T-helper 1 cell treated with Interleukin-12 subunit alpha and Interleukin-12 subunit beta and Interleukin-4 antibody, amounts not matched to agents 30 μg/mL and 1 μg/mL, for 36 hours (primary cell): ENCODE measurements around the gene BMPR2.
"Not testable (repeated sequence)": the region's sequence is repeated elsewhere in the genome, so short reads cannot be mapped to it uniquely, and the experiment has no call there.

Source experiments
- H3K27ac Mint-ChIP-seq: one replicate; pipeline ENCODE4 v1.8.0; 2021; ENCODE audit warnings: mild to moderate bottlenecking, mixed read lengths
- H3K27me3 Mint-ChIP-seq: one replicate; pipeline ENCODE4 v1.8.0; 2021; ENCODE audit warnings: low read depth, mixed read lengths
- H3K36me3 Mint-ChIP-seq: one replicate; pipeline ENCODE4 v1.8.0; 2021; ENCODE audit warnings: low read depth, mixed read lengths
- H3K4me1 Mint-ChIP-seq: one replicate; pipeline ENCODE4 v1.8.0; 2021; ENCODE audit warnings: low read depth, mixed read lengths
- H3K4me3 Mint-ChIP-seq: one replicate; pipeline ENCODE4 v1.8.0; 2021; ENCODE audit warnings: mild to moderate bottlenecking, moderate library complexity, mixed read lengths
- H3K9me3 Mint-ChIP-seq: one replicate; pipeline ENCODE4 v1.8.0; 2021; ENCODE audit warnings: mixed read lengths

Gene BMPR2

GRCh38 chr2:202411097-202411496 is 35.0 kb downstream of the BMPR2 start:
- Mint-ChIP-seq H3K4me1 (no peaks in the 10 kb centered on the region), H3K36me3 (no peaks in the 10 kb centered on the region), H3K9me3 (no peaks in the 10 kb centered on the region), H3K4me3 (no peak overlapping the region), H3K27me3 (no peaks in the 10 kb centered on the region), H3K27ac (no peak overlapping the region)

GRCh38 chr2:202418027-202418426 is 41.9 kb downstream of the BMPR2 start:
- no peaks in the 10 kb centered on the region for H3K36me3 Mint-ChIP-seq
- H3K4me3 Mint-ChIP-seq: no peak overlapping the region
- H3K4me1 Mint-ChIP-seq: no peaks in the 10 kb centered on the region
- no peak overlapping the region for H3K27ac Mint-ChIP-seq
- no peaks in the 10 kb centered on the region for H3K27me3 Mint-ChIP-seq
- H3K9me3 Mint-ChIP-seq: no peaks in the 10 kb centered on the region

- no peak overlapping the region for H3K4me3 Mint-ChIP-seq
- H3K27ac Mint-ChIP-seq: no peak overlapping the region
- no peaks in the 10 kb centered on the region for H3K9me3 Mint-ChIP-seq
- no peaks in the 10 kb centered on the region for H3K4me1 Mint-ChIP-seq
- H3K36me3 Mint-ChIP-seq: no peaks in the 10 kb centered on the region
- no peaks in the 10 kb centered on the region for H3K27me3 Mint-ChIP-seq
Observed at GRCh38 chr2:202418511-202418910, 42.4 kb downstream of the BMPR2 start.

GRCh38 chr2:202423139-202423538 is 47.0 kb downstream of the BMPR2 start:
- H3K9me3 Mint-ChIP-seq: peaks cover 3% of the 10 kb centered on the region
- H3K36me3 Mint-ChIP-seq: no peaks in the 10 kb centered on the region
- H3K4me1 Mint-ChIP-seq: no peaks in the 10 kb centered on the region
- H3K4me3 Mint-ChIP-seq: no peak overlapping the region
- no peak overlapping the region for H3K27ac Mint-ChIP-seq
- no peaks in the 10 kb centered on the region for H3K27me3 Mint-ChIP-seq

- H3K9me3 Mint-ChIP-seq: peaks cover 15% of the 10 kb centered on the region
- no peaks in the 10 kb centered on the region for H3K4me1 Mint-ChIP-seq
- peaks cover 3% of the 10 kb centered on the region for H3K36me3 Mint-ChIP-seq
- no peaks in the 10 kb centered on the region for H3K27me3 Mint-ChIP-seq
- no peak overlapping the region for H3K27ac Mint-ChIP-seq
- no peak overlapping the region for H3K4me3 Mint-ChIP-seq
Observed at GRCh38 chr2:202425036-202425435, 48.9 kb downstream of the BMPR2 start.

- H3K4me1 Mint-ChIP-seq: no peaks in the 10 kb centered on the region
- H3K27ac Mint-ChIP-seq: no peak overlapping the region
- H3K9me3 Mint-ChIP-seq: peaks cover 15% of the 10 kb centered on the region
- H3K36me3 Mint-ChIP-seq: peaks cover 3% of the 10 kb centered on the region
- H3K4me3 Mint-ChIP-seq: no peak overlapping the region
- H3K27me3 Mint-ChIP-seq: no peaks in the 10 kb centered on the region
Observed at GRCh38 chr2:202426751-202427150, 50.6 kb downstream of the BMPR2 start.

GRCh38 chr2:202429164-202429980 is 53.2 kb downstream of the BMPR2 start:
- Mint-ChIP-seq H3K27me3 (no peaks in the 10 kb centered on the region), H3K4me3 (no peak overlapping the region), H3K27ac (no peak overlapping the region), H3K9me3 (peaks cover 15% of the 10 kb centered on the region), H3K4me1 (no peaks in the 10 kb centered on the region), H3K36me3 (peaks cover 3% of the 10 kb centered on the region)

GRCh38 chr2:202432776-202433175 is 56.6 kb downstream of the BMPR2 start:
- Mint-ChIP-seq H3K27ac (no peak overlapping the region), H3K4me1 (no peaks in the 10 kb centered on the region), H3K27me3 (no peaks in the 10 kb centered on the region), H3K36me3 (peaks cover 3% of the 10 kb centered on the region), H3K9me3 (peaks cover 15% of the 10 kb centered on the region), H3K4me3 (no peak overlapping the region)

GRCh38 chr2:202434472-202434871 is 58.3 kb downstream of the BMPR2 start:
- Mint-ChIP-seq H3K9me3 (peaks cover 3% of the 10 kb centered on the region), H3K27me3 (no peaks in the 10 kb centered on the region), H3K36me3 (no peaks in the 10 kb centered on the region), H3K4me3 (no peak overlapping the region), H3K4me1 (no peaks in the 10 kb centered on the region), H3K27ac (no peak overlapping the region)

- Mint-ChIP-seq H3K27ac (no peak overlapping the region), H3K4me3 (no peak overlapping the region)
Observed at GRCh38 chr2:202436626-202437025, 60.5 kb downstream of the BMPR2 start.

GRCh38 chr2:202440117-202440516 is 64.0 kb downstream of the BMPR2 start:
- not testable (repeated sequence) for H3K9me3 Mint-ChIP-seq, H3K4me3 Mint-ChIP-seq, H3K27me3 Mint-ChIP-seq, H3K36me3 Mint-ChIP-seq, H3K27ac Mint-ChIP-seq, H3K4me1 Mint-ChIP-seq

More at GRCh38 chr2:202436626-202437025, 60.5 kb downstream of the BMPR2 start:
- no peaks in the 10 kb centered on the region for H3K27me3 Mint-ChIP-seq
- H3K9me3 Mint-ChIP-seq: no peaks in the 10 kb centered on the region
- no peaks in the 10 kb centered on the region for H3K4me1 Mint-ChIP-seq
- H3K36me3 Mint-ChIP-seq: no peaks in the 10 kb centered on the region

- Mint-ChIP-seq H3K9me3 (no peaks in the 10 kb centered on the region), H3K36me3 (no peaks in the 10 kb centered on the region), H3K4me3 (no peak overlapping the region), H3K27me3 (no peaks in the 10 kb centered on the region), H3K4me1 (peaks cover 3% of the 10 kb centered on the region), H3K27ac (no peak overlapping the region)
Observed at GRCh38 chr2:202442882-202443281, 66.8 kb downstream of the BMPR2 start.

GRCh38 chr2:202444000-202444399 is 67.9 kb downstream of the BMPR2 start:
- Mint-ChIP-seq H3K27me3 (no peaks in the 10 kb centered on the region), H3K4me3 (no peak overlapping the region), H3K36me3 (no peaks in the 10 kb centered on the region)

GRCh38 chr2:202449344-202449743 is 73.2 kb downstream of the BMPR2 start:
- no peak overlapping the region for H3K4me3 Mint-ChIP-seq
- no peaks in the 10 kb centered on the region for H3K4me1 Mint-ChIP-seq
- no peaks in the 10 kb centered on the region for H3K27me3 Mint-ChIP-seq
- H3K9me3 Mint-ChIP-seq: no peaks in the 10 kb centered on the region
- no peak overlapping the region for H3K27ac Mint-ChIP-seq
- H3K36me3 Mint-ChIP-seq: no peaks in the 10 kb centered on the region

More at GRCh38 chr2:202444000-202444399, 67.9 kb downstream of the BMPR2 start:
- H3K9me3 Mint-ChIP-seq: no peaks in the 10 kb centered on the region
- H3K4me1 Mint-ChIP-seq: peaks cover 3% of the 10 kb centered on the region
- H3K27ac Mint-ChIP-seq: no peak overlapping the region

- H3K4me1 Mint-ChIP-seq: no peaks in the 10 kb centered on the region
- H3K27ac Mint-ChIP-seq: no peak overlapping the region
- H3K27me3 Mint-ChIP-seq: no peaks in the 10 kb centered on the region
- no peaks in the 10 kb centered on the region for H3K9me3 Mint-ChIP-seq
- no peaks in the 10 kb centered on the region for H3K36me3 Mint-ChIP-seq
- H3K4me3 Mint-ChIP-seq: no peak overlapping the region
Observed at GRCh38 chr2:202450785-202451184, 74.7 kb downstream of the BMPR2 start.
